Measurements from ENCODE around the gene MRPS30. TPM values are rescaled to one million over a fixed set of nuclear protein-coding genes. Genes with fewer than 3 reads are reported as not detected.
"Not testable (repeated sequence)": the region's sequence is repeated elsewhere in the genome, so short reads cannot be mapped to it uniquely, and the experiment has no call there.

The MRPS30 gene
- 10 to 100 TPM in 11 of 12 donors, not detected in 1; 38.5 to 50.7 (median 46.3) TPM for polyA plus RNA-seq (ENCODE audit: insufficient read length in 12 of 12)
- long read RNA-seq, donor 1, transcript MRPS30-202 (5 exons, 1,678 nt) = major isoform, 9 of 9 reads
- long read RNA-seq, donor 1, partial matches to known transcripts = 0 of 9 reads
- long read RNA-seq, donor 1, other reads (novel, unspliced or antisense) = 0 of 9 reads
- long read RNA-seq, donor 2, transcript MRPS30-202 (5 exons, 1,678 nt) = major isoform, 7 of 7 reads
- long read RNA-seq, donor 2, partial matches to known transcripts = 0 of 7 reads
- long read RNA-seq, donor 2, other reads (novel, unspliced or antisense) = 0 of 7 reads
- long read RNA-seq, donor 3, transcript MRPS30-202 (5 exons, 1,678 nt) = major isoform, 9 of 9 reads
- long read RNA-seq, donor 3, partial matches to known transcripts = 0 of 9 reads
- long read RNA-seq, donor 3, other reads (novel, unspliced or antisense) = 0 of 9 reads
- long read RNA-seq, donor 4, partial matches to known transcripts = 0 of 1 reads
- long read RNA-seq, donor 4, other reads (novel, unspliced or antisense) = 0 of 1 reads
- long read RNA-seq, donor 5, transcript MRPS30-202 (5 exons, 1,678 nt) = major isoform, 21 of 21 reads
- long read RNA-seq, donor 5, partial matches to known transcripts = 0 of 21 reads
- long read RNA-seq, donor 5, other reads (novel, unspliced or antisense) = 0 of 21 reads
- long read RNA-seq, donor 6, transcript MRPS30-202 (5 exons, 1,678 nt) = major isoform, 5 of 5 reads
- long read RNA-seq, donor 6, partial matches to known transcripts = 0 of 5 reads
- long read RNA-seq, donor 6, other reads (novel, unspliced or antisense) = 0 of 5 reads
- long read RNA-seq, donor 7, partial matches to known transcripts = 0 of 3 reads
- long read RNA-seq, donor 7, other reads (novel, unspliced or antisense) = 0 of 3 reads
- long read RNA-seq, donor 8, transcript MRPS30-202 (5 exons, 1,678 nt) = major isoform, 11 of 11 reads
- long read RNA-seq, donor 8, partial matches to known transcripts = 0 of 11 reads
- long read RNA-seq, donor 8, other reads (novel, unspliced or antisense) = 0 of 11 reads
- long read RNA-seq, donor 9, transcript MRPS30-202 (5 exons, 1,678 nt) = major isoform, 7 of 7 reads
- long read RNA-seq, donor 9, partial matches to known transcripts = 0 of 7 reads
- long read RNA-seq, donor 9, other reads (novel, unspliced or antisense) = 0 of 7 reads
- long read RNA-seq, donor 10, transcript MRPS30-202 (5 exons, 1,678 nt) = major isoform, 11 of 11 reads
- long read RNA-seq, donor 10, partial matches to known transcripts = 0 of 11 reads
- long read RNA-seq, donor 10, other reads (novel, unspliced or antisense) = 0 of 11 reads
- long read RNA-seq, donor 11, transcript MRPS30-202 (5 exons, 1,678 nt) = major isoform, 8 of 8 reads
- long read RNA-seq, donor 11, partial matches to known transcripts = 0 of 8 reads
- long read RNA-seq, donor 11, other reads (novel, unspliced or antisense) = 0 of 8 reads

DNA sequence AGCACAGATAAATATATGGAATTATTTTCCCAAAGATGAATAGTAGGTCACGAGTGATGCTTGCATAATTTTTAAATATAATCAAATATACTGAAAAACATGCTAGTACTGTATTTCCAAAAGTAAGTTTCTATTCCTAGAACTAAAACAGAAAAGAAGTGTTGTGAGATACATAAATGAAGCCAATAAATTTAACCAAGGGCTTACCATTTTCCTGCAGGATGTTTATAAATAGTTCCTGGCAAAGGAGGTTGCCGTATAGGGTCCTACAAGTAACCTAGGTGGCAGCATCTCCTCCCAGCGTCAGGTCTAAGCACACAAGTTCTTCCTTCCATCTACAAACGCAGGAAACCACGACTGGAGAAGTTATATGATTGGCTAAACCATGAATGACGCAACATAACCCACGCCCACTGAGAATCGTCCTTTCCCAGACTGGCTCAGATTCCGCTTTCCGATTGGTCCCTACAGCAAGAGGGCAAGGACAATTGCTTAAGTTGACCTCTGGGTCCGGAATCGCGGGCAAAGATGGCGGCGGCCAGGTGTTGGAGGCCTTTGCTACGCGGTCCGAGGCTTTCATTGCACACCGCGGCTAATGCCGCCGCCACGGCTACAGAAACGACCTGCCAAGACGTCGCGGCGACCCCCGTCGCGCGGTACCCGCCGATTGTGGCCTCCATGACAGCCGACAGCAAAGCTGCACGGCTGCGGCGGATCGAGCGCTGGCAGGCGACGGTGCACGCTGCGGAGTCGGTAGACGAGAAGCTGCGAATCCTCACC, at the start of gene MRPS30:
Gene MRPS30, plus strand, starts transcription at position 513 of the 780 bp plus-strand sequence. Its CDS starts 16 bp downstream, at position 529.
- peak; percentile 99 for DNase-seq

DNA sequence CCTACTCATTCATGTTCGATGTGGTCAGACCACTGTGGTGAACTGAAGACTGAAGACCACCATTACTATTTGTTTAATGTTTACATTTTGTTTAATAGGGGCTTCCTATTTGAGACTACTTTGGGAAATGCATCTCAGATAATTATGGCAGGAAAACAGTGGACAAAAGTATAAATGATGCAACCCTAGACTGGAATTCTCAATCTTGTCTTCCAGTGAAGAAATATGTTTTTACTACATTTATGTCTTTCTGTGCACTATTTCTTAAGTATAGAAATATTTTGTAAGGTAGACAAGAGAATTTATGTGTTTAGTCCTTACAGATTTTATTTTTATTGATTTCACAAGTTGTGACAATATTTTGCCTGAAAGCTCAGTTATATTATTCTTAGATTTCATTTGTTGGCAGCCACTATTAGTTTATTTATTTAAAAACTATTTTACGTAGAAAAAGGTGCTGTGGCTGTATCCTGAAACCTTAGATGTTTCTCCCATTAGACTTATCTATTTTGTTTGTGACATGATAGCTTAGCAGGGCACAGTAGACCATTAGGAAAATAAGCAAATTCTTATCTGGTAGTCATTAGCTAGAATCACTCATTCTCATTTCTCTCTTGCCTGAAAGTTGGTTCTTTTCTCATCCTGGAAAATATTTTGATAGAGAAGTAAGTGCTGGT, 39.4 kb upstream of the MRPS30 start:
- no peak for DNase-seq

GRCh38 chr5:44769877-44770209, 38.9 kb upstream of the MRPS30 start:
- no peak for DNase-seq

GRCh38 chr5:44770780-44771717, 37.7 kb upstream of the MRPS30 start:
- no peak for DNase-seq

DNA sequence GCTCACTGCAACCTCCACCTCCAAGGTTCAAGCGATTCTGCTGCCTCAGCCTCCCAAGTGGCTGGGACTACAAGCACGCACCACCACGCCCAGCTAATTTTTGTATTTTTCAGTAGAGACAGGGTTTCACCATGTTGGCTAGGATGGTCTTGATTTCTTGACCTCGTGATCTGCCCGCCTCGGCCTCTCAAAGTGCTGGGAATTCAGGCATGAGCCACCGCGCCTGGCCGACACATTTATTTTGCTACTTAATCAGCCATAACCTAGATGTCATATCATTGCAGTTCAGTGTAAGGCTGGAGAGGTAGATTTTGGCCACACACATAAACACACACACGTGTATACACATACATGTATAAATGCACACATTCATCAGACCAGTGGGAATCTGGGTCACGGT, 36.4 kb upstream of the MRPS30 start:
- DNase-seq = not testable (repeated sequence)

GRCh38 chr5:44774279-44774880, 34.4 kb upstream of the MRPS30 start:
- peak; percentile 59 for DNase-seq

GRCh38 chr5:44779167-44779566, 29.6 kb upstream of the MRPS30 start:
- DNase-seq = no peak

DNA sequence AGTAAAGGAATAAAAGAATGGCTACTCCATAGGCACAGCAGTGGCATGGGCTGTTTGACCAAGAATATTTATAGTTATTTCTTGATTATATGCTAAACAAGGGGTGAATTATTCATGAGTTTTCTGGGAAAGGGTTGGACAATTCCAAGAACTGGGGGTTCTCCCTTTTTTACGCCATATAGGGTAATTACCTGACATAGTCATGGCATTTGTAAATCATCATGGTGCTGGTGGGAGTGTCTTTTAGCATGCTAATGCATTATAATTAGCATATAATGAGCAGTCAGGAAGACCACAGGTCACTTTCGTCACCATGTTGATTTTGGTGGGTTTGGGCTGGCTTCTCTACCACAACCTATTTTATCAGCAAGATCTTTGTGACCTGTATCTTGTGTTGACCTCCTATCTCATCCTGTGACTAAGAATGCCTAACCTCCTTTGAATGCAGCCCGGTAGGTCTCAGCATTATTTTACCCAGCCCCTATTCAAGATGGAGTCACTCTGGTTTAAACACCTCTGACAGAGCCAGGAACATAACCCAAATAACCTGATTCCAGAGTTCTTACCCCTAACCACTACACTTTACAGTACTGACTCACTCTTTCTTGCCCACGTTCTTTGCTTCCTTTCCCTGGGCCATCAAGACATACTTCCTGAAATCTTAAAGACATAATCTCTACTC, 25.0 kb upstream of the MRPS30 start:
- no peak for DNase-seq

- DNase-seq = no peak
These were observed 21.0 kb upstream of the MRPS30 start for GRCh38 chr5:44787731-44788130.

- DNase-seq = not testable (repeated sequence)
These were observed 19.3 kb upstream of the MRPS30 start for GRCh38 chr5:44789372-44789995.

- not testable (repeated sequence) for DNase-seq
These were observed 16.6 kb upstream of the MRPS30 start for GRCh38 chr5:44792031-44792673.

GRCh38 chr5:44794371-44794770, 14.4 kb upstream of the MRPS30 start:
- DNase-seq = no peak

DNA sequence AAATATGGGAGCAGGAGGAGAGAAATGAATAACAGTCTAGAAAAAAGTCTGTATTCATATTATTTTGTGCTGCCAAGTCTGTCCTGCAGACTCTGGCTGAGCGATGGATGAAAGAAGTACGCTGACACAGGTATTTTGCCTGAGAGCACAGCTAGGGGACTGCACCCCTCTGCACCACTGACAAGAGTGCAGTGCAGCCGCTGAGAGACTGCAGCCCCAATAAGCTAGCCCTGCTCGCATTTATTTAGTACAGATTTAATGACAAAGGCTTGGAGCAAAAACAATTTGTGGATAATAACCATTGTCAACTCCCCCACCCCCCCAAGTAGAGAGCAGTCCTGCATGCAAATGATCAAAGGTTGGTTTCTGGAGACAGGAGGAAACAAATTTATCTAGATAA, 13.3 kb upstream of the MRPS30 start:
- no peak for DNase-seq

DNA sequence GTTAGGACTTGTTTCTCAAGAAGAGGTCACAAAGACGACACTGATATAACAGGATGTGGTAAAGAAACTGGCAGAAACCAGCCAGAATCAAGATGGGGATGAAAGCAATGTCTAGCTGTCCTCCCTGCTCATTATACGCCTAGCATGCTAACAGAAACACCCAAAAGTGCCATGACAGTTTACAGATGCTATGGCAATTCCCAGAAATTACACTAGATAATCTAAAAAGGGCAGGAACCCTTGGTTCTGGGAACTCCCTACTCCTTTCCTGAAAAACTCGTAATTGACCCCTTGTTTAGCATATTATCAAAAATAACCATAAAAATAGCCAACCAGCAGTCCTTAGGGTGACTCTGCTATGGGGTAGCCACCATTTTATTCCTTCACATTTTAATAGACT, 10.9 kb upstream of the MRPS30 start:
- no peak for DNase-seq

DNA sequence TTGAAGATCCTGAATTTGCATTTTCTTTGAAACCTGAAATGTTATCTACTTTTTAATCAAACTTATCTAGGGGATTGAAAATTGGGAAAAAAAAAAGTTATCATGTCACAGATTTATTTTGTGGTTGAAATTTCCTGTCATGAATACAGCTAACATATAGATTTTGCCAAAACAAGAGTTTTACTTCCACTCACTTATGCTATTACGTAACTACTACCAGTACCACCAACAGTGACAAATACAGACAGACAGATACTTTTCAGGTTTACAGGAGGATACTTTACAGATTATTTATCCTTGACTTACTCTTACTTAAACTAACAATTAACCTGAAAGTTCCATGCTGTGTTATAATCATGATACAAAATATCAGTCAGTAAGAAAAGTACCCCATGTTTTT, 6.8 kb upstream of the MRPS30 start:
- no peak for DNase-seq

- DNase-seq = no peak
These were observed 2.1 kb upstream of the MRPS30 start for GRCh38 chr5:44806608-44807007.

DNA sequence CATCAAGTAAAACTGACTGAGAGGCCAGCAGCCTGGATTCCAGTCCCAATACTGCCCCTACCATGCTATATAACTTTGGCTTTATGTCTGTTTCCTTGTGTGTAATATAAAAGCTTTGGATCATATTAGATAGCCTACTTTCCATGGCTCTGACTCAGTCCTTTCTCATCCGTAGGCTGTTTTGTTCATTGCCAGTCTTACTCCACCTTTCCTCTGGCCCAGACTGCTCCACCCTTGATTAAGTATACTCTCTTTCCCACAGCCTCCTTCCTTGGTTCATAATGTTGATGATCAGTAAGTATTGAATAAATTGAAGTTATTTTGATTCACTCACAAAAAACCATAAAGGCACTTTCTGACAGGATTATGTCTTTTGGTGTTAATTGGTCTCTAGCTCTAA, 1.5 kb upstream of the MRPS30 start:
- no peak for DNase-seq
